ENCODE data around the gene CCN6. TPM values are rescaled to one million over a fixed set of nuclear protein-coding genes. Genes with fewer than 3 reads are reported as not detected.

CCN6 gene
- total RNA-seq (not detected in 2 replicates), polyA plus RNA-seq (not detected in 2 replicates), polyA minus RNA-seq (not detected in 2 replicates)
- total RNA-seq (2013): not detected

DNA sequence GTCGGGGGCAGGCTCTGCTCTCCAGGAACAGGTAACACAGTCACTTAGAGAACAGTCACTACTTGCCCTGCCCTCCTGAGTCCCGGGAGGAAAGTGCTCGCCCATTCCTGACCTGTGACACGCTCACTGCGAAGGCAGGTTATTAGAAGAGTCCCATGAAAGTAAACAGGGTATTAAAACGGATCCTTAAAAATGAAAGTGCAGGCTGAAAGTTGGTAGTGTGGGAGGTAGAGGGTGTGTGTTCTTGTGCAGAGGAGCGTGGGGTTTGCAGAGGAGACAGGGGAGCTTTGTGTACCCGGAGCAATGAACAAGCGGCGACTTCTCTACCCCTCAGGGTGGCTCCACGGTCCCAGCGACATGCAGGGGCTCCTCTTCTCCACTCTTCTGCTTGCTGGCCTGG lies at the start of gene CCN6:
Gene CCN6, plus strand, starts transcription at position 104 of the 400 bp plus-strand sequence. Its CDS starts 254 bp downstream, at position 358.
- H3K27me3 Mint-ChIP-seq: peaks cover 7% of the 10 kb centered on the region
- ChIA-PET POLR2A (no interaction called here), CTCF (no interaction called here)
- Histone ChIP-seq H3K9ac (ENCODE audit: low read length) (no peak within 1 kb of the TSS), H2AFZ (ENCODE audit: insufficient read depth, low read depth, low read length, poor library complexity, severe bottlenecking) (no peak within 1 kb of the TSS), H3K79me2 (ENCODE audit: control insufficient read depth, insufficient read depth, low read length) (no peaks in the 10 kb centered on the region), H3K27ac (ENCODE audit: low read length in 2 of 2) (no peak within 1 kb of the TSS), H3K9me3 (ENCODE audit: control extremely low read depth in 1 of 3, control insufficient read depth in 2 of 3, insufficient read depth in 1 of 3, low read length in 2 of 3) (no peaks in the 10 kb centered on the region), H3K4me1 (ENCODE audit: control insufficient read depth in 2 of 2, insufficient read depth in 2 of 2, low read length in 2 of 2) (no peaks in the 10 kb centered on the region), H3K4me3 (ENCODE audit: control extremely low read depth in 1 of 5, extremely low read depth in 1 of 5, insufficient read depth in 1 of 5, low read depth in 2 of 5, low read length in 4 of 5) (no peak within 1 kb of the TSS), H3K4me2 (replicated peaks; ENCODE audit: low read depth, low read length, poor library complexity, severe bottlenecking) (no peak within 1 kb of the TSS), H3K27me3 (replicated peaks in 1 of 4; ENCODE audit: control extremely low read depth in 1 of 4, control insufficient read depth in 3 of 4, insufficient read depth in 4 of 4, low read length in 3 of 4) (peaks cover 0 to 14% (median 0%) of the 10 kb centered on the region in 4 experiments), H3K36me3 (replicated peaks in 1 of 2; ENCODE audit: control extremely low read depth in 1 of 2, control insufficient read depth in 1 of 2, extremely low read depth in 1 of 2, insufficient read depth in 2 of 2, low read length in 1 of 2) (no peaks in the 10 kb centered on the region), H4K20me1 (ENCODE audit: control insufficient read depth, insufficient read depth, low read length, poor library complexity, severe bottlenecking) (no peaks in the 10 kb centered on the region)
- TF ChIP-seq, protein P1, sequence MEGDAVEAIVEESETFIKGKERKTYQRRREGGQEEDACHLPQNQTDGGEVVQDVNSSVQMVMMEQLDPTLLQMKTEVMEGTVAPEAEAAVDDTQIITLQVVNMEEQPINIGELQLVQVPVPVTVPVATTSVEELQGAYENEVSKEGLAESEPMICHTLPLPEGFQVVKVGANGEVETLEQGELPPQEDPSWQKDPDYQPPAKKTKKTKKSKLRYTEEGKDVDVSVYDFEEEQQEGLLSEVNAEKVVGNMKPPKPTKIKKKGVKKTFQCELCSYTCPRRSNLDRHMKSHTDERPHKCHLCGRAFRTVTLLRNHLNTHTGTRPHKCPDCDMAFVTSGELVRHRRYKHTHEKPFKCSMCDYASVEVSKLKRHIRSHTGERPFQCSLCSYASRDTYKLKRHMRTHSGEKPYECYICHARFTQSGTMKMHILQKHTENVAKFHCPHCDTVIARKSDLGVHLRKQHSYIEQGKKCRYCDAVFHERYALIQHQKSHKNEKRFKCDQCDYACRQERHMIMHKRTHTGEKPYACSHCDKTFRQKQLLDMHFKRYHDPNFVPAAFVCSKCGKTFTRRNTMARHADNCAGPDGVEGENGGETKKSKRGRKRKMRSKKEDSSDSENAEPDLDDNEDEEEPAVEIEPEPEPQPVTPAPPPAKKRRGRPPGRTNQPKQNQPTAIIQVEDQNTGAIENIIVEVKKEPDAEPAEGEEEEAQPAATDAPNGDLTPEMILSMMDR (IDR thresholded peaks at IDR 0.05): no peak
- TF ChIP-seq EZH2 (IDR thresholded peaks at IDR 0.05; ENCODE audit: borderline replicate concordance, insufficient read depth, low read depth, low read length, poor library complexity, severe bottlenecking): no peak
- ATAC-seq (ENCODE audit: low read depth) (no peak), DNase-seq (no peak)
- H3K4me3 Mint-ChIP-seq: no peak within 1 kb of the TSS
- WGBS (ENCODE audit: insufficient coverage): 93% methylated on average over 8 of the region's 12 CpGs
- no peak within 1 kb of the TSS for H3K27ac Mint-ChIP-seq
- H3K4me1 Mint-ChIP-seq: no peaks in the 10 kb centered on the region
- no peaks in the 10 kb centered on the region for H3K9me3 Mint-ChIP-seq (ENCODE audit: insufficient read depth)
- intact Hi-C loops (cut with micrococcal nuclease): no loop called here

DNA sequence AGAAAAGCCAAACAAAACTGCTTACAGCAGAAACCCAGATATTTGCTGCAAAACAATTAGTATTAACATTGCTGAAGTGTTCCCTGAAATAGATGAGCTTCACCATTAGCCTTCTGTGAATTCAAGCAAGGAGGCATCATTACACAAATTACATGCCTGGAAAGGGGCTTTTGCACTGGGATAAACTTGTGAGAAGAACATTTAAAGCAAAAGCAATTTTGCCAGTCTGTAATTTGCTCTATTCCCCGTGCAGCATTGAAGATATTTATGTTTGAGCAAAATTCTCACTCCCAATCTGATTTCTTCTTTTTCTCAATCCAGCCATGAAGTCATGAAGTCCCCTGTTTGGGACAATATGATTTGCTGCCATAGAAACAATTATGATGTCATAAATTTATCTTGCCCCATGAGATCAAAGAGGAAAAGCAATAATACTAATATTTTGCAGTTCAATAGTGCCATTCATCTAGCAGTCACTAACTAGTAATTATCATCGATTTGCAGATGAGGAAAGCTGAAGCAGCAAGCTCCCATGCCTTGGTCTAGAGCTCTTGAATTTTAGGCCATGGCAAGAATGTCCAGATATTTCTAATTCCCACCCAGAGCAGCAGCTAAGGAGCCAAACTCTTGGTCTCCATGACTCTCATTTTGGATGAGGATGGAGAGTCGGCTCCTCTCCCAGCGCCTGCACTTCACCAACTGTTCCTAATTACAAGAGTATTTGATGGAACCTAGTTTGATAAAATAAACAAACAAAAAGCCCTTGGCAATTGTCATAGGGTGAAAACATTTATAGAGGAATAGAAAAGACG lies 49.5 kb upstream of the CCN6 start:
- no peak for TF ChIP-seq EZH2 (IDR thresholded peaks at IDR 0.05; ENCODE audit: borderline replicate concordance, insufficient read depth, low read depth, low read length, poor library complexity, severe bottlenecking)
- TF ChIP-seq, protein P1 (IDR thresholded peaks at IDR 0.05): no peak
- ChIA-PET POLR2A (no interaction called here), CTCF (interaction anchor here (0.9 kb wide), 1 partner anchor 53 kb away, joined by 3 read pairs; no protein-coding TSS in a partner anchor)
- 100% methylated on average over 1 of the region's 5 CpGs for WGBS (ENCODE audit: insufficient coverage)
- H3K4me3 Mint-ChIP-seq: no peak overlapping the region
- no peaks in the 10 kb centered on the region for H3K79me2 ChIP-seq (ENCODE audit: control insufficient read depth, insufficient read depth, low read length)
- no peak overlapping the region for H3K27ac ChIP-seq (ENCODE audit: low read length in 2 of 2)
- no peaks in the 10 kb centered on the region for H3K27me3 ChIP-seq (replicated peaks in 1 of 4; ENCODE audit: control extremely low read depth in 1 of 4, control insufficient read depth in 3 of 4, insufficient read depth in 4 of 4, low read length in 3 of 4)
- no peak overlapping the region for H3K4me2 ChIP-seq (replicated peaks; ENCODE audit: low read depth, low read length, poor library complexity, severe bottlenecking)
- no peak overlapping the region for H2AFZ ChIP-seq (ENCODE audit: insufficient read depth, low read depth, low read length, poor library complexity, severe bottlenecking)
- H3K36me3 ChIP-seq (replicated peaks in 1 of 2; ENCODE audit: control extremely low read depth in 1 of 2, control insufficient read depth in 1 of 2, extremely low read depth in 1 of 2, insufficient read depth in 2 of 2, low read length in 1 of 2): no peaks in the 10 kb centered on the region
- H4K20me1 ChIP-seq (ENCODE audit: control insufficient read depth, insufficient read depth, low read length, poor library complexity, severe bottlenecking): no peaks in the 10 kb centered on the region
- no peak overlapping the region for H3K9ac ChIP-seq (ENCODE audit: low read length)
- no peaks in the 10 kb centered on the region for H3K4me1 ChIP-seq (ENCODE audit: control insufficient read depth in 2 of 2, insufficient read depth in 2 of 2, low read length in 2 of 2)
- H3K9me3 Mint-ChIP-seq (ENCODE audit: insufficient read depth): no peaks in the 10 kb centered on the region
- H3K9me3 ChIP-seq (ENCODE audit: control extremely low read depth in 1 of 3, control insufficient read depth in 2 of 3, insufficient read depth in 1 of 3, low read length in 2 of 3): no peaks in the 10 kb centered on the region
- no peak overlapping the region for H3K27ac Mint-ChIP-seq
- ATAC-seq (ENCODE audit: low read depth) (no peak), DNase-seq (no peak)
- intact Hi-C loops (cut with micrococcal nuclease): no loop called here
- peaks cover 3% of the 10 kb centered on the region for H3K27me3 Mint-ChIP-seq
- H3K4me3 ChIP-seq (ENCODE audit: control extremely low read depth in 1 of 5, extremely low read depth in 1 of 5, insufficient read depth in 1 of 5, low read depth in 2 of 5, low read length in 4 of 5): no peak overlapping the region
- H3K4me1 Mint-ChIP-seq: no peaks in the 10 kb centered on the region
